B cell (primary cell): ENCODE results near the gene CASP2. TPM values are rescaled to one million over a fixed set of nuclear protein-coding genes. Genes with fewer than 3 reads are reported as not detected.

Source experiments
- ATAC-seq: fragments of 200-7000 bp; cut with Tn5 transposase; one replicate; pipeline ENCODE4 v1.10.0; 2021; ENCODE audit warnings: low read depth, mild to moderate bottlenecking, moderate number of reproducible peaks, moderate library complexity
- CTCF ChIA-PET: fragments of 350-600 bp; sonication (Branson Sonifier 250); formaldehyde crosslinking; loops from one replicate; lab custom pipeline; 2021; ENCODE audit warnings: antibody characterized with exemption, inconsistent platforms; lab: Charles Lee
- POLR2A ChIA-PET: fragments of 350-600 bp; sonication (Branson Sonifier 250); formaldehyde crosslinking; loops from one replicate; lab custom pipeline; 2021; ENCODE audit warnings: antibody characterized with exemption; lab: Charles Lee
- DNase-seq: peaks from one replicate; pipeline ENCODE4 v3.0.0; 2013
- H2AFZ ChIP-seq: 2 replicates; pipeline ENCODE4 v1.6.1; 2012; ENCODE audit warnings: mild to moderate bottlenecking, low read depth, low read length; ENCODE audit not compliant: insufficient read depth, poor library complexity, severe bottlenecking
- H3K27ac ChIP-seq, 2 donors: 1 replicate in 1 of 2; 2 replicates in 1 of 2; pipeline ENCODE4 v1.5.1; 2012 to 2013; ENCODE audit warnings: low read length in 2 of 2, mild to moderate bottlenecking in 2 of 2, moderate library complexity in 1 of 2
- H3K27me3 ChIP-seq, 4 experiments: fragments of 200-600 bp in 1 of 4; sonication (generic) in 1 of 4; replicated peaks in 1 of 4; 1 replicate in 2 of 4; 2 replicates in 2 of 4; pipeline versions ENCODE4 v1.6.1 to v1.7.0; 2013 to 2016; ENCODE audit warnings: low read length in 3 of 4, mild to moderate bottlenecking in 2 of 4, mixed read lengths in 1 of 4, moderate library complexity in 1 of 4; ENCODE audit not compliant: insufficient read depth in 4 of 4, control insufficient read depth in 3 of 4; ENCODE audit errors: control extremely low read depth in 1 of 4
- H3K36me3 ChIP-seq, 2 experiments: replicated peaks in 1 of 2; 1 replicate in 1 of 2; 2 replicates in 1 of 2; pipeline versions ENCODE4 v1.6.1 to v1.7.1; 2013; ENCODE audit warnings: low read length in 1 of 2; ENCODE audit not compliant: insufficient read depth in 2 of 2, control insufficient read depth in 1 of 2; ENCODE audit errors: control extremely low read depth in 1 of 2, extremely low read depth in 1 of 2
- H3K4me1 ChIP-seq, 2 donors: fragments of 200-600 bp in 1 of 2; sonication (generic) in 1 of 2; 1 replicate in 1 of 2; 2 replicates in 1 of 2; pipeline versions ENCODE4 v1.5.1 to v1.6.1; 2013 to 2017; ENCODE audit warnings: low read length in 2 of 2; ENCODE audit not compliant: control insufficient read depth in 2 of 2, insufficient read depth in 2 of 2
- H3K4me2 ChIP-seq: replicated peaks from 2 replicates; pipeline ENCODE3; 2012; ENCODE audit warnings: mild to moderate bottlenecking, low read depth, low read length; ENCODE audit not compliant: poor library complexity, severe bottlenecking
- H3K4me3 ChIP-seq, 5 experiments: fragments of 200-600 bp in 1 of 5; sonication (generic) in 1 of 5; 1 replicate in 3 of 5; 2 replicates in 2 of 5; pipeline versions ENCODE4 v1.5.1 to v1.7.0; 2011 to 2016; ENCODE audit warnings: low read length in 4 of 5, mild to moderate bottlenecking in 4 of 5, low read depth in 2 of 5, control low read depth in 1 of 5, moderate library complexity in 1 of 5; ENCODE audit not compliant: insufficient read depth in 1 of 5; ENCODE audit errors: control extremely low read depth in 1 of 5, extremely low read depth in 1 of 5
- H3K79me2 ChIP-seq: fragments of 200-600 bp; sonication (generic); one replicate; pipeline ENCODE4 v1.6.0; 2016; ENCODE audit warnings: low read length; ENCODE audit not compliant: control insufficient read depth, insufficient read depth
- H3K9ac ChIP-seq: fragments of 200-600 bp; sonication (generic); 2 replicates; pipeline ENCODE4 v1.6.1; 2017; ENCODE audit warnings: mild to moderate bottlenecking, low read length, moderate library complexity
- H3K9me3 ChIP-seq, 3 donors: one replicate each; pipeline versions ENCODE4 v1.6.1 to v1.7.1; 2013; ENCODE audit warnings: low read length in 2 of 3; ENCODE audit not compliant: control insufficient read depth in 2 of 3, insufficient read depth in 1 of 3; ENCODE audit errors: control extremely low read depth in 1 of 3
- H4K20me1 ChIP-seq: 2 replicates; pipeline ENCODE4 v1.6.0; 2012; ENCODE audit warnings: mild to moderate bottlenecking, low read length; ENCODE audit not compliant: insufficient read depth, control insufficient read depth, poor library complexity, severe bottlenecking
- H3K27ac Mint-ChIP-seq: one replicate; pipeline ENCODE4 v1.8.0; 2021; ENCODE audit warnings: mixed read lengths
- H3K27me3 Mint-ChIP-seq: one replicate; pipeline ENCODE4 v1.8.0; 2021; ENCODE audit warnings: mixed read lengths
- H3K4me1 Mint-ChIP-seq: one replicate; pipeline ENCODE4 v1.8.0; 2021; ENCODE audit warnings: mixed read lengths
- H3K4me3 Mint-ChIP-seq: one replicate; pipeline ENCODE4 v1.8.0; 2021; ENCODE audit warnings: mixed read lengths
- H3K9me3 Mint-ChIP-seq: one replicate; pipeline ENCODE4 v1.8.0; 2022; ENCODE audit warnings: mixed read lengths; ENCODE audit not compliant: insufficient read depth
- EZH2 ChIP-seq: IDR thresholded peaks from 2 replicates; pipeline ENCODE4 v1.6.1; 2012; ENCODE audit warnings: borderline replicate concordance, low read depth, mild to moderate bottlenecking, moderate library complexity, low read length; ENCODE audit not compliant: insufficient read depth, poor library complexity, severe bottlenecking
- WGBS: methylation state at CpG from one replicate; pipeline ENCODE4 v1.1.5; 2013; ENCODE audit warnings: missing lambda C conversion rate; ENCODE audit not compliant: insufficient coverage; 5-methylcytosine and 5-hydroxymethylcytosine counted together
- intact Hi-C: fragments of 100-400 bp; cut with micrococcal nuclease; formaldehyde crosslinking; loops from one replicate; pipeline ENCODE4 v1.10.0; 2022
- polyA plus RNA-seq: library from polyadenylated mRNA; depleted of rRNA; stranded (reverse); fragments of >200 nt; gene quantifications from 2 replicates; pipeline ENCODE4 v1.2.3, GENCODE V29; 2012
- total RNA-seq, 2 donors: library from RNA; stranded (reverse); fragments of 120-200 nt in 1 of 2; gene quantifications; 1 replicate in 1 of 2; 2 replicates in 1 of 2; pipeline versions ENCODE4 v1.2.3 to v1.2.4, GENCODE V29; 2013 to 2022
- TF ChIP-seq, protein P1 (sequence below): fragments of 200-600 bp; IDR thresholded peaks from one replicate; pipeline ENCODE4 v1.8.0; 2022; ENCODE audit warnings: antibody characterized with exemption, mild to moderate bottlenecking

Gene CASP2
- total and polyA plus RNA-seq, 2 donors (not counting 1 experiment from before 2014, with no cell fraction given) = 29.2 to 66.5 TPM

DNA sequence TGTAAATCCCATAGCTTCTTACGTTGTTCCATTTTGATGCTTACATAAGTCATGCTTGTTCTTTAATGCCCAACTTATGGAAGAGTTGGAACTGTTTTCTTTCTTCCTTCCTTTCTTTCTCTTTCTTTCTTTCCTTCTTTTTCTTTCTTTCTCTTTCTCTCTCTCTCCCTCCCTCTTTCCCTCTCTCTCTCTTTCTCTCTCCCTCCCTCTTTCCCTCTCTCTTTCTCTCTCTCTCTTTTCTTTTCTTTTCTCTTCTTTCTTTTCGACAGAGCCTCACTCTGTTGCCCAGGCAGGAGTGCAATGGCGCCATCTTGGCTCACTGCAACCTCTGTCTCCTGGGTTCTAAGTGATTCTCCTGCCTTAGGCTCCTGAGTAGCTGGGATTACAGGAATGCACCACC lies 55.4 kb downstream of the CASP2 start:
- Histone ChIP-seq H3K9me3 (no peaks in the 10 kb centered on the region), H3K27me3 (peaks cover 0 to 16% (median 6%) of the 10 kb centered on the region in 4 experiments), H4K20me1 (no peaks in the 10 kb centered on the region), H3K4me1 (peaks cover 7 to 9% of the 10 kb centered on the region in 2 donors), H2AFZ (no peak overlapping the region), H3K4me2 (no peak overlapping the region), H3K27ac (no peak overlapping the region), H3K79me2 (no peaks in the 10 kb centered on the region), H3K4me3 (no peak overlapping the region), H3K36me3 (no peaks in the 10 kb centered on the region), H3K9ac (no peak overlapping the region)
- H3K27ac Mint-ChIP-seq = no peak overlapping the region
- intact Hi-C loops = no loop called here
- ChIA-PET POLR2A (no interaction called here), CTCF (interaction anchor here (0.8 to 3.1 kb wide), 4 partner anchors 34 to 104 kb away, joined by 3 to 15 read pairs (median 4); no protein-coding TSS in a partner anchor)
- peaks cover 40% of the 10 kb centered on the region for H3K27me3 Mint-ChIP-seq
- ATAC-seq = no peak
- no peak for TF ChIP-seq EZH2
- TF ChIP-seq, protein P1, sequence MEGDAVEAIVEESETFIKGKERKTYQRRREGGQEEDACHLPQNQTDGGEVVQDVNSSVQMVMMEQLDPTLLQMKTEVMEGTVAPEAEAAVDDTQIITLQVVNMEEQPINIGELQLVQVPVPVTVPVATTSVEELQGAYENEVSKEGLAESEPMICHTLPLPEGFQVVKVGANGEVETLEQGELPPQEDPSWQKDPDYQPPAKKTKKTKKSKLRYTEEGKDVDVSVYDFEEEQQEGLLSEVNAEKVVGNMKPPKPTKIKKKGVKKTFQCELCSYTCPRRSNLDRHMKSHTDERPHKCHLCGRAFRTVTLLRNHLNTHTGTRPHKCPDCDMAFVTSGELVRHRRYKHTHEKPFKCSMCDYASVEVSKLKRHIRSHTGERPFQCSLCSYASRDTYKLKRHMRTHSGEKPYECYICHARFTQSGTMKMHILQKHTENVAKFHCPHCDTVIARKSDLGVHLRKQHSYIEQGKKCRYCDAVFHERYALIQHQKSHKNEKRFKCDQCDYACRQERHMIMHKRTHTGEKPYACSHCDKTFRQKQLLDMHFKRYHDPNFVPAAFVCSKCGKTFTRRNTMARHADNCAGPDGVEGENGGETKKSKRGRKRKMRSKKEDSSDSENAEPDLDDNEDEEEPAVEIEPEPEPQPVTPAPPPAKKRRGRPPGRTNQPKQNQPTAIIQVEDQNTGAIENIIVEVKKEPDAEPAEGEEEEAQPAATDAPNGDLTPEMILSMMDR = no peak
- no peaks in the 10 kb centered on the region for H3K9me3 Mint-ChIP-seq
- H3K4me3 Mint-ChIP-seq = no peak overlapping the region
- peaks cover 7% of the 10 kb centered on the region for H3K4me1 Mint-ChIP-seq
- WGBS = 100% methylated on average over 2 of the region's 3 CpGs
- DNase-seq = no peak

DNA sequence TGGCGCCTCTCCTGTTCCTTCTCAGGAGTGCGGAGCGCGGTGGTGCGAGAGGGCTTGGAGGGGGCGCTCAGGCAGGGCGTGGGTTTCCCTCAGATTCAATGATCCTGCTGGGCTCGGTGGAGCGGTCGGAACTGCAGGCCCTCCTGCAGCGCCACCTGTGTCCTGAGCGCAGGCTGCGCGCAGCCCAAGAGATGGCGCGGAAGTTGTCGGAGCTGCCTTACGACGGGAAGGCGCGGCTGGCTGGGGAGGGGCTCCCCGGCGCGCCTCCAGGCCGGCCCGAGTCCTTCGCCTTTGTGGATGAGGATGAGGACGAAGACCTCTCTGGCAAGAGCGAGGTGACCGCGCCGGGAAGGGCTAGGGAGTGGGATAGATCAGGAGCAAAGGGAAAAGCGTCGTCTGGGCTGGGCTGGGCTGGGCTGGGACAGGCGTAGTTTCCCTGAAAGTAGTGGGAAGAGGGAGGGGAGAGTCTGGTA lies 57.3 kb downstream of the CASP2 start:
- Mint-ChIP-seq H3K4me1 (peaks cover 7% of the 10 kb centered on the region), H3K27ac (no peak overlapping the region), H3K9me3 (no peaks in the 10 kb centered on the region), H3K4me3 (peak overlapping the region; percentile 69), H3K27me3 (peaks cover 40% of the 10 kb centered on the region)
- peaks cover 7 to 9% of the 10 kb centered on the region in 2 donors for H3K4me1 ChIP-seq
- H2AFZ ChIP-seq = peak overlapping the region; percentile 57
- ChIA-PET POLR2A (no interaction called here), CTCF (interaction anchor here (1.0 to 3.1 kb wide), 8 partner anchors 9 to 105 kb away, joined by 3 to 15 read pairs (median 4); no protein-coding TSS in a partner anchor)
- no peak overlapping the region for H3K27ac ChIP-seq
- DNase-seq (peak; percentile 55), ATAC-seq (peak; percentile 88)
- H3K9ac ChIP-seq = no peak overlapping the region
- peak overlapping the region; percentile 56 for H3K4me2 ChIP-seq
- intact Hi-C loops = no loop called here
- no peaks in the 10 kb centered on the region for H3K36me3 ChIP-seq
- H3K27me3 ChIP-seq = peaks cover 0 to 10% (median 4%) of the 10 kb centered on the region in 4 experiments
- H3K4me3 ChIP-seq = peak overlapping the region in 3 of 5 experiments; percentile 14 to 27 (median 23)
- no peaks in the 10 kb centered on the region for H3K79me2 ChIP-seq
- no peaks in the 10 kb centered on the region for H3K9me3 ChIP-seq
- TF ChIP-seq EZH2 = no peak
- TF ChIP-seq, protein P1 = peak; percentile 63
- 11% methylated on average over 35 of the region's 35 CpGs for WGBS
- no peaks in the 10 kb centered on the region for H4K20me1 ChIP-seq
